ENCODE measurements around the gene NSMCE1.

NSMCE1 gene

GRCh38 chr16:27310576-27311447 is 42.2 kb upstream of the NSMCE1 start:
- peaks cover 8% of the 10 kb centered on the region for H3K36me3 Mint-ChIP-seq (ENCODE audit: insufficient read depth)
- DNase-seq (ENCODE audit: low spot score in 2 of 2), result no peak
- no peak for ATAC-seq (replicated peaks; ENCODE audit: extremely low read depth, poor library complexity, severe bottlenecking)
- peaks cover 10% of the 10 kb centered on the region for H3K9me3 Mint-ChIP-seq
- peaks cover 14% of the 10 kb centered on the region for H3K4me1 Mint-ChIP-seq
- no peak overlapping the region for H3K27ac Mint-ChIP-seq (ENCODE audit: low read depth)
- no peak overlapping the region for H3K4me3 Mint-ChIP-seq
- no peaks in the 10 kb centered on the region for H3K27me3 Mint-ChIP-seq

GRCh38 chr16:27308792-27309191 is 40.2 kb upstream of the NSMCE1 start:
- H3K4me3 Mint-ChIP-seq, result no peak overlapping the region
- H3K36me3 Mint-ChIP-seq (ENCODE audit: insufficient read depth), result peaks cover 3% of the 10 kb centered on the region
- peaks cover 12% of the 10 kb centered on the region for H3K9me3 Mint-ChIP-seq
- no peaks in the 10 kb centered on the region for H3K27me3 Mint-ChIP-seq
- ATAC-seq (replicated peaks; ENCODE audit: extremely low read depth, poor library complexity, severe bottlenecking), result no peak
- no peak overlapping the region for H3K27ac Mint-ChIP-seq (ENCODE audit: low read depth)
- DNase-seq (ENCODE audit: low spot score in 2 of 2), result no peak
- H3K4me1 Mint-ChIP-seq, result peaks cover 5% of the 10 kb centered on the region

GRCh38 chr16:27305839-27306442 is 37.4 kb upstream of the NSMCE1 start:
- no peak overlapping the region for H3K4me3 Mint-ChIP-seq

GRCh38 chr16:27304881-27305745 is 36.5 kb upstream of the NSMCE1 start:
- Mint-ChIP-seq H3K9me3 (peaks cover 12% of the 10 kb centered on the region), H3K27ac (ENCODE audit: low read depth) (no peak overlapping the region)
- DNase-seq (ENCODE audit: low spot score in 2 of 2), result no peak

More at GRCh38 chr16:27305839-27306442, 37.4 kb upstream of the NSMCE1 start:
- DNase-seq (ENCODE audit: low spot score in 2 of 2) (no peak), ATAC-seq (replicated peaks; ENCODE audit: extremely low read depth, poor library complexity, severe bottlenecking) (no peak)
- Mint-ChIP-seq H3K27ac (ENCODE audit: low read depth) (no peak overlapping the region), H3K4me1 (no peaks in the 10 kb centered on the region), H3K27me3 (no peaks in the 10 kb centered on the region), H3K36me3 (ENCODE audit: insufficient read depth) (no peaks in the 10 kb centered on the region), H3K9me3 (peaks cover 12% of the 10 kb centered on the region)

GRCh38 chr16:27304102-27304501 is 35.5 kb upstream of the NSMCE1 start:
- Mint-ChIP-seq H3K27me3 (peaks cover 8% of the 10 kb centered on the region), H3K4me1 (peaks cover 5% of the 10 kb centered on the region), H3K36me3 (ENCODE audit: insufficient read depth) (no peaks in the 10 kb centered on the region), H3K4me3 (no peak overlapping the region), H3K27ac (ENCODE audit: low read depth) (no peak overlapping the region), H3K9me3 (peaks cover 12% of the 10 kb centered on the region)
- DNase-seq (ENCODE audit: low spot score in 2 of 2) (no peak), ATAC-seq (replicated peaks; ENCODE audit: extremely low read depth, poor library complexity, severe bottlenecking) (no peak)

More at GRCh38 chr16:27304881-27305745, 36.5 kb upstream of the NSMCE1 start:
- H3K4me3 Mint-ChIP-seq, result no peak overlapping the region
- no peaks in the 10 kb centered on the region for H3K27me3 Mint-ChIP-seq
- no peaks in the 10 kb centered on the region for H3K4me1 Mint-ChIP-seq
- ATAC-seq (replicated peaks; ENCODE audit: extremely low read depth, poor library complexity, severe bottlenecking), result no peak
- no peaks in the 10 kb centered on the region for H3K36me3 Mint-ChIP-seq (ENCODE audit: insufficient read depth)

- Mint-ChIP-seq H3K9me3 (peaks cover 12% of the 10 kb centered on the region), H3K27ac (ENCODE audit: low read depth) (no peak overlapping the region), H3K4me3 (no peak overlapping the region), H3K27me3 (peaks cover 9% of the 10 kb centered on the region), H3K36me3 (ENCODE audit: insufficient read depth) (no peaks in the 10 kb centered on the region), H3K4me1 (peaks cover 5% of the 10 kb centered on the region)
- ATAC-seq (replicated peaks; ENCODE audit: extremely low read depth, poor library complexity, severe bottlenecking) (no peak), DNase-seq (ENCODE audit: low spot score in 2 of 2) (no peak)
Measured at GRCh38 chr16:27303256-27304100, 34.9 kb upstream of the NSMCE1 start.

DNA sequence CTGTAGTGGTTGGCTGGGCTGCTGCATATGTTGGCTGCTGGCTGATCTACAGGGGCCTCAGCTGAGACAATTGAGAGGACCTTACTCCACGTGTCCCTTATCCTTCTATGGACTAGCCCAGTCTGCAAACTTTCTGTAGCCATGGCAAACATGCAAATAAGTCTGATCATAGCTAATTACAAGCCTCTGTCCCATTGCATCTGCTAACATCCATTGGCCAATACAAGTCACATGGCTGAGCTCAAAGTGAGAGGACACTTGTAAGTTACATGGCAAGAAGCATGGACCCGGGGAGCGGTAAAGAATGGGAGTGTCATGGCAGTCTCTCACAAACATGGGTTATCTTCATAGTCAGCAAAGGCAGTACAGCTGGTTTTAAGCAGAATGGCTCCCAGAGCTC is 33.6 kb upstream of the NSMCE1 start:
- Mint-ChIP-seq H3K27me3 (peaks cover 9% of the 10 kb centered on the region), H3K4me1 (peaks cover 5% of the 10 kb centered on the region), H3K36me3 (ENCODE audit: insufficient read depth) (no peaks in the 10 kb centered on the region), H3K27ac (ENCODE audit: low read depth) (no peak overlapping the region), H3K9me3 (peaks cover 12% of the 10 kb centered on the region), H3K4me3 (no peak overlapping the region)
- DNase-seq (ENCODE audit: low spot score in 2 of 2) (no peak), ATAC-seq (replicated peaks; ENCODE audit: extremely low read depth, poor library complexity, severe bottlenecking) (no peak)

- no peak for DNase-seq (ENCODE audit: low spot score in 2 of 2)
- Mint-ChIP-seq H3K27ac (ENCODE audit: low read depth) (no peak overlapping the region), H3K36me3 (ENCODE audit: insufficient read depth) (no peaks in the 10 kb centered on the region), H3K4me3 (no peak overlapping the region), H3K27me3 (peaks cover 9% of the 10 kb centered on the region), H3K4me1 (peaks cover 5% of the 10 kb centered on the region), H3K9me3 (peaks cover 8% of the 10 kb centered on the region)
- no peak for ATAC-seq (replicated peaks; ENCODE audit: extremely low read depth, poor library complexity, severe bottlenecking)
Measured at GRCh38 chr16:27301236-27301861, 32.8 kb upstream of the NSMCE1 start.

DNA sequence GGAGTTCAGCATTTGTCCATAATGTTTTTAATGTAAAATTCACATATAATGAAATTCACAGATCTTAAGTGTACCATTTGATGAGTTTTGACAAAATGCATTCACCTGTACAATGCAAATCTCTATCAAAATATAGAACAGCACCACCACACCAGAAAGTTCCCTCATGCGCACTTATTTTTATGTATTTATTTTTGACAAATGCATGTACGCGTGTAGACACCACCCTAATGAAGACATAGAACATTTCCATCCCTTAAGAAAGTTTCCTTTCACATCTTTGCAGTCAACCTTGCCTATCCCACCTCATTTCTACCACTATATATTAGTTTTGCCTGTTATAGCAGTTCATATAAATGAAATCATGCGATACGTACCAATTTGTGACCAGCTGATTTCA is 29.6 kb upstream of the NSMCE1 start:
- Mint-ChIP-seq H3K27ac (ENCODE audit: low read depth) (no peak overlapping the region), H3K36me3 (ENCODE audit: insufficient read depth) (no peaks in the 10 kb centered on the region), H3K4me1 (peaks cover 5% of the 10 kb centered on the region), H3K27me3 (peaks cover 9% of the 10 kb centered on the region), H3K4me3 (no peak overlapping the region), H3K9me3 (no peaks in the 10 kb centered on the region)
- no peak for ATAC-seq (replicated peaks; ENCODE audit: extremely low read depth, poor library complexity, severe bottlenecking)
- DNase-seq (ENCODE audit: low spot score in 2 of 2), result no peak

DNA sequence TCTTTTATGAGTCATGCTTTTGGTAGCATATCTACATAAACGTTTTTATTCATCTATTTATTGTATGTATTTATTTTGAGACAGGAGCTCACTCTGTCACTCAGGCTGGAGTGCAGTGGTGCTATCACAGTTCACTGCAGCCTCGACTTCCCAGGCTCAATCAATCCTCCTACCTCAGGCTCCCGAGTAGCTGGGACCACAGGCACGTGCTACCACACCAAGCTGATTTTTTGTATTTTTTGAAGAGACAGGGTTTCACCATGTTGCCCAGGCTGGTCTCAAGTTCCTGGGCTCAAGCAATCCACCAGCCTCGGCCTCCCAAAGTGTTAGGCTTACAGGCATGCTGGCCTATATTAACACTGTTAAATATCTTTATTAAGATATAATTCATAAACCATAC is 24.8 kb upstream of the NSMCE1 start:
- no peaks in the 10 kb centered on the region for H3K36me3 Mint-ChIP-seq (ENCODE audit: insufficient read depth)
- H3K27ac Mint-ChIP-seq (ENCODE audit: low read depth), result no peak overlapping the region
- ATAC-seq (replicated peaks; ENCODE audit: extremely low read depth, poor library complexity, severe bottlenecking) (no peak), DNase-seq (ENCODE audit: low spot score in 2 of 2) (no peak)
- no peak overlapping the region for H3K4me3 Mint-ChIP-seq
- no peaks in the 10 kb centered on the region for H3K4me1 Mint-ChIP-seq
- H3K27me3 Mint-ChIP-seq, result no peaks in the 10 kb centered on the region
- H3K9me3 Mint-ChIP-seq, result no peaks in the 10 kb centered on the region

GRCh38 chr16:27291722-27292240 is 23.2 kb upstream of the NSMCE1 start:
- no peak for DNase-seq (ENCODE audit: low spot score in 2 of 2)
- Mint-ChIP-seq H3K27ac (ENCODE audit: low read depth) (no peak overlapping the region), H3K9me3 (peaks cover 5% of the 10 kb centered on the region), H3K4me1 (no peaks in the 10 kb centered on the region), H3K36me3 (ENCODE audit: insufficient read depth) (no peaks in the 10 kb centered on the region), H3K27me3 (no peaks in the 10 kb centered on the region), H3K4me3 (no peak overlapping the region)
- no peak for ATAC-seq (replicated peaks; ENCODE audit: extremely low read depth, poor library complexity, severe bottlenecking)

Measured in central memory CD8-positive, alpha-beta T cell (primary cell).